Cardiac fibroblast (primary cell): ENCODE data around the gene CAPN2.

Experiments used
- DNase-seq, 2 donors: peaks; one replicate each; pipeline versions ENCODE4 v3.0.0 to v3.0.0-alpha.2; 2010; ENCODE audit warnings: low read depth in 2 of 2
- H3K4me3 ChIP-seq, 2 donors: replicated peaks in 1 of 2; 1 replicate in 1 of 2; 2 replicates in 1 of 2; pipeline ENCODE4 v1.5.1; 2011; ENCODE audit warnings: low read depth in 2 of 2, low read length in 2 of 2, mild to moderate bottlenecking in 2 of 2, moderate library complexity in 1 of 2
- TF ChIP-seq, protein P1 (sequence below): IDR thresholded peaks from one replicate; pipeline ENCODE4 v1.5.1; 2011; ENCODE audit warnings: low read depth, mild to moderate bottlenecking, low read length, inconsistent platforms

The CAPN2 gene

DNA sequence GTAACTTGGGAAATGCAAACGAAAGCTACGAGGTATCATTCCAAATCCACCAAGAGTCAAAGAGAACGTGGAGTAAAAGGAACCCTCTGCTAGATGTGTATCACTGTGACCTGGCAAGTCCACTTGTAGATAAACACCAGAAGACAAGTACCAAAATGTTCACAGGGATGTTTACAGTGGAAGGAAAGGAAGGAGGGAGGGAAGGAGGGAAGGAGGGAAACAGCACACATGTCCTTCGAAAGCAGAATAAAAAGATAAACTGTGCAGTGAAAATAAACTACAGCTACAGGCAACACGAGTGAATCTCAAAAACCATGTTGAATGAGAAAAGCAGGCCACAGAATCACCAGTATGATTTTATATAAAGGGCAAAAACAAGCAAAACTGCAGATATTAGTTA is 73.5 kb downstream of the CAPN2 start:
- TF ChIP-seq, protein P1, sequence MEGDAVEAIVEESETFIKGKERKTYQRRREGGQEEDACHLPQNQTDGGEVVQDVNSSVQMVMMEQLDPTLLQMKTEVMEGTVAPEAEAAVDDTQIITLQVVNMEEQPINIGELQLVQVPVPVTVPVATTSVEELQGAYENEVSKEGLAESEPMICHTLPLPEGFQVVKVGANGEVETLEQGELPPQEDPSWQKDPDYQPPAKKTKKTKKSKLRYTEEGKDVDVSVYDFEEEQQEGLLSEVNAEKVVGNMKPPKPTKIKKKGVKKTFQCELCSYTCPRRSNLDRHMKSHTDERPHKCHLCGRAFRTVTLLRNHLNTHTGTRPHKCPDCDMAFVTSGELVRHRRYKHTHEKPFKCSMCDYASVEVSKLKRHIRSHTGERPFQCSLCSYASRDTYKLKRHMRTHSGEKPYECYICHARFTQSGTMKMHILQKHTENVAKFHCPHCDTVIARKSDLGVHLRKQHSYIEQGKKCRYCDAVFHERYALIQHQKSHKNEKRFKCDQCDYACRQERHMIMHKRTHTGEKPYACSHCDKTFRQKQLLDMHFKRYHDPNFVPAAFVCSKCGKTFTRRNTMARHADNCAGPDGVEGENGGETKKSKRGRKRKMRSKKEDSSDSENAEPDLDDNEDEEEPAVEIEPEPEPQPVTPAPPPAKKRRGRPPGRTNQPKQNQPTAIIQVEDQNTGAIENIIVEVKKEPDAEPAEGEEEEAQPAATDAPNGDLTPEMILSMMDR = no peak
- no peak for DNase-seq
- no peak overlapping the region for H3K4me3 ChIP-seq

DNA sequence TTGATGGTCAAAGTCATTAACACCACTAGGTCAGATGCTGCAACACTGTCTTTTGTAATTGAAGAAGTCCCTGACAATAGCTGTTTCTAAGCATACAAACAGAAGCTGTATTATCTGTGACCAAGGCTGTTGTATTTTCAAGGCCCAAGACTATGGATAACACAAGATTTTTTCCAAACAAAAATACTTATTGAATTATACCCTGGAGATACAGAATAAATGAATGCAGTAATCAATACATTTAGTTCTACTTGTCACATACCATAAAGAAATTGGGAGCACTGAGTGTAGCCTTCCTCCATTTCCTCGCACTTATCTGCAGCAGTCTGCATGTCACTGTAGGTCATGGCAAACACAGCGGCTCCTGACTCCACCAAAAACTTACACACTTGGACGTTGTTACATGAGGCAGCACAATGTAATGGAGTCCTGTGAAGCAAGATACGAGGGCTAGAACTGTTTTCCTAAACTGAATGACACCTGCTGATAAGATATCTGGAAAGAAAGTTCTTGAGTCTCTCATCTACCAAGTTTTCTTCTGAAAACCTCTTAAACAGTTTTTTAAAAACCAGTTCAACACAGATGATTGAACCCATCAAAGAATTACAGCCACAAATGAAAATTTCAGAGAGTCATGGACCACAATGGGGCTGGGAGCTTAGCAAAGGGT is 76.5 kb downstream of the CAPN2 start:
- TF ChIP-seq, protein P1 = no peak
- no peak overlapping the region for H3K4me3 ChIP-seq
- DNase-seq = no peak

DNA sequence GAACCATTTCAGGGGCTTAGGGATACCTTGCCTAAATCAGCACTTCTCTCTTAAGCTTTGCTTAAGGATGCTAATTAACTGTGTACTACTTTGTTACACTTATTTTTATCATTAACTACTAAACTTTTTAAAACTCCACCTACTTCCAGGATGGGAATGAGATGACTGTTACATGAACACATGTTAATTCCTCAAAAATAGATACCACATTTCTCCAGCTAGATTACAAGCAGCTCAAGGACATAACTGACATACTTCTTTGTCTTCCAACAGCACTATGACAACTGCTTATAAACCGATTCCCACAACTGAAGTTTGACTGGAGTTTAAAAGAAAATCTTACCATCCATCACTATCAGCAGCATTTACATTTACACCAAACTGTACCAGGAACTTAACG is 79.7 kb downstream of the CAPN2 start:
- TF ChIP-seq, protein P1 = no peak
- H3K4me3 ChIP-seq = no peak overlapping the region
- no peak for DNase-seq

DNA sequence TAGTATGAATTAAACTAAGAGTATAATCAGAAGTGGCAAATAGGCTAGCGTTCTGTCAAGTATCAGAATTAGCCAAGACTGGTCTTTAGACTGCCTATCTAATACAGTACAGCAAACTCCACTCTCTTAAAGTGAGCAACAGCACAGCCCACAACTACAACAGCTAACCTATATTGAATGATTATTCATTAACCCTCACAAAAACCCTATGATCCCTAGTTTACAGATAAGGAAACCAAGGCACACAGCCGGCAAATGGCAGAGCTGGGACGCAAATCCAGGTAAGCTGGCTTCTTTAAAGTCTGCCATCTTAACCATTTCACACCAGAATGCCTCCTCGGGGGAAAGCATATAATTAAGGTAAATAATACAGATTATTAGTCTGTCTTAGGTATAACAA is 81.4 kb downstream of the CAPN2 start:
- no peak overlapping the region for H3K4me3 ChIP-seq
- no peak for DNase-seq
- TF ChIP-seq, protein P1 = no peak

DNA sequence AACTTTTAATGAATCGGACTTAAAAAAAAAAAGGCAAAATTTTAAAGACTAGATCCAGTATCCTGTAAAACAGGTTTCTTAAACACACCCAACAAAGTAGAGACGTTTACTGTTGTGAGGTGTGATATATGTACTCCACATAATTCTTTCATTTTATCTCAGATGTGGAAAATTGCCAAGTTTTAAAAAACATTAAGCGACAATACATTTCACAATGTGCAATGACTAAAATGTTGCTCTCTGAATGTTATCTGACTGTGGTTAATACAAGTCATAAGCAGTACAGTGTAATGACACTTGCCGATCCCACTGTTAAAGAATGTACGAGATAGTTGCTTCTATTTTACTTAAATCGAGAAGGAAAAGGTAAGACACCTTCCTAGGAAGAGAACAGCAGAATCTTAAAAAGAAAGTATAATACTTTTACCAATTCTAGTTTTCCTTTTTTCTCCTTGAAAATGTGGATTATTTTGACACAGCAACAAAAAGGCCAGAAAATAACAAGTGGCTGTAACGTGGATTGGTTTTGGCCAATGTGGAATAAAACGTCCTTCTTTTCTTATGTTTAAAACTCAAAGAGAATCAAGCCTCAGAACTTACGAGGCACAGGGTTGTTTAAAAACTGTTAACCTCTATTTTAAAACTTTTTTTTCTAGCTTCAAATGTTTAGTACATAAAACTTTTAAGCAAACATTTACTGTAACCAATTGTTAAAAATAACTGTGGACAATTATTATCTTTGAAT is 82.0 kb downstream of the CAPN2 start:
- TF ChIP-seq, protein P1 = no peak
- no peak overlapping the region for H3K4me3 ChIP-seq
- peak; percentile 43 to 62 for DNase-seq

DNA sequence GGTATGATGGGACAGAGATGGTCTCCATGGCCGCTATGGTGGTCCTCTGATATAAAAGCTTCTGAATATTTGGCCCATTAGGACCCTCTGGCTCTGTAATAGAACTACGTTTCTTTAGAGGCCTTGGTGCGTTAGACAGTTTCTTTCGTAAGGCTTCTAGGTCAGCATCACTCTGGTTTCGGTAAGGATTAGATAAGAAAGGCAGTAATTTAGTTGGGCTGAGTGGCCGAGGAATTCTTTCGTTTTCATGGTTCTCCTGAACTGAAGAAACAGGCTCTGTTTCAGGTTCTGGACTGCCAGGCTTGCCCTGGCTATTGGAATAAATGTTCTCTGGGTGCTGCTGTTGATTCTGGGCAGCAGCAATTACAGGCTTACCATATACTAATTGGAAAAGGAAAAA is 83.9 kb downstream of the CAPN2 start:
- DNase-seq = no peak
- TF ChIP-seq, protein P1 = no peak
- no peak overlapping the region for H3K4me3 ChIP-seq
